ENCODE results near the gene TOP1. TPM values are rescaled to one million over a fixed set of nuclear protein-coding genes. Genes with fewer than 3 reads are reported as not detected.
A peak's percentile ranks its signal among the peaks of the same experiment; 100 is the strongest.

The TOP1 gene
- total RNA-seq, 1 donor from 2014 or later = 52.0 TPM

GRCh38 chr20:41170386-41171105 is 141.9 kb downstream of the TOP1 start:
- H3K4me1 ChIP-seq = peaks cover 31% of the 10 kb centered on the region
- no peak for DNase-seq
- H3K9me3 ChIP-seq = no peaks in the 10 kb centered on the region
- no peak for TF ChIP-seq CTCF (IDR thresholded peaks at IDR 0.05)
- peaks cover 98% of the 10 kb centered on the region for H3K36me3 ChIP-seq
- no peak overlapping the region for H3K27ac ChIP-seq
- H3K27me3 ChIP-seq (ENCODE audit: low read depth) = no peaks in the 10 kb centered on the region
- intact Hi-C loops (cut with DNase I) = loop anchor here (5.0 kb wide), 1 partner anchor 167 kb away; no protein-coding TSS in a partner anchor
- ATAC-seq = no peak
- H3K4me3 ChIP-seq = no peak overlapping the region

GRCh38 chr20:41171736-41172295 is 143.2 kb downstream of the TOP1 start:
- peaks cover 98% of the 10 kb centered on the region for H3K36me3 ChIP-seq
- intact Hi-C loops (cut with DNase I) = loop anchor here (5.0 kb wide), 1 partner anchor 165 kb away; no protein-coding TSS in a partner anchor
- H3K4me3 ChIP-seq = no peak overlapping the region
- H3K4me1 ChIP-seq = peaks cover 36% of the 10 kb centered on the region
- no peak for DNase-seq
- no peaks in the 10 kb centered on the region for H3K27me3 ChIP-seq (ENCODE audit: low read depth)
- no peak for ATAC-seq
- H3K9me3 ChIP-seq = no peaks in the 10 kb centered on the region
- TF ChIP-seq CTCF (IDR thresholded peaks at IDR 0.05) = no peak
- H3K27ac ChIP-seq = peak overlapping the region; percentile 74

GRCh38 chr20:41172296-41173140 is 143.9 kb downstream of the TOP1 start:
- Histone ChIP-seq H3K36me3 (peaks cover 96% of the 10 kb centered on the region), H3K27me3 (ENCODE audit: low read depth) (no peaks in the 10 kb centered on the region), H3K27ac (peak overlapping the region; percentile 74), H3K4me1 (peaks cover 40% of the 10 kb centered on the region), H3K4me3 (no peak overlapping the region), H3K9me3 (no peaks in the 10 kb centered on the region)
- DNase-seq (no peak), ATAC-seq (peak; percentile 1 to 7)
- intact Hi-C loops (cut with DNase I) = loop anchor here (5.0 kb wide), 1 partner anchor 165 kb away; no protein-coding TSS in a partner anchor
- no peak for TF ChIP-seq CTCF (IDR thresholded peaks at IDR 0.05)

- ATAC-seq = peak; percentile 89 to 90
- Histone ChIP-seq H3K9me3 (no peaks in the 10 kb centered on the region), H3K4me1 (peaks cover 46% of the 10 kb centered on the region), H3K4me3 (no peak overlapping the region), H3K27ac (peak overlapping the region; percentile 68), H3K27me3 (ENCODE audit: low read depth) (no peaks in the 10 kb centered on the region), H3K36me3 (peaks cover 89% of the 10 kb centered on the region)
- TF ChIP-seq CTCF (IDR thresholded peaks at IDR 0.05) = peak; percentile 94
- intact Hi-C loops (cut with DNase I) = loop anchor here (5.0 kb wide), 1 partner anchor 164 kb away; no protein-coding TSS in a partner anchor
- DNase-seq = peak; percentile 80
Observed at GRCh38 chr20:41173161-41173721, 144.6 kb downstream of the TOP1 start.

- peaks cover 46% of the 10 kb centered on the region for H3K4me1 ChIP-seq
- H3K27ac ChIP-seq = peak overlapping the region; percentile 68
- H3K4me3 ChIP-seq = no peak overlapping the region
- intact Hi-C loops (cut with DNase I) = loop anchor here (5.0 kb wide), 1 partner anchor 163 kb away; no protein-coding TSS in a partner anchor
- ATAC-seq (no peak), DNase-seq (no peak)
- peaks cover 82% of the 10 kb centered on the region for H3K36me3 ChIP-seq
- H3K27me3 ChIP-seq (ENCODE audit: low read depth) = no peaks in the 10 kb centered on the region
- no peaks in the 10 kb centered on the region for H3K9me3 ChIP-seq
- no peak for TF ChIP-seq CTCF (IDR thresholded peaks at IDR 0.05)
Observed at GRCh38 chr20:41173791-41174341, 145.2 kb downstream of the TOP1 start.
